Mesenchymal stem cell (in vitro differentiated cells and primary cell): ENCODE results near the gene NTRK3.

Source experiments
- DNase-seq: peaks from one replicate; pipeline ENCODE4 v3.0.0-alpha.2; 2013
- H2AFZ ChIP-seq: one replicate; pipeline ENCODE4 v1.6.1; 2013; ENCODE audit warnings: low read depth, mild to moderate bottlenecking, control low read depth, inconsistent platforms, low read length, moderate library complexity
- H2AK5ac ChIP-seq: 2 replicates; pipeline ENCODE4 v1.6.1; 2013; ENCODE audit warnings: low read length, moderate library complexity, mild to moderate bottlenecking, inconsistent platforms; ENCODE audit not compliant: severe bottlenecking
- H2BK120ac ChIP-seq: one replicate; pipeline ENCODE4 v1.6.1; 2013; ENCODE audit warnings: low read depth, mild to moderate bottlenecking, inconsistent platforms, low read length, moderate library complexity
- H2BK12ac ChIP-seq, 2 experiments: one replicate each; pipeline ENCODE4 v1.6.1; 2013; ENCODE audit warnings: inconsistent platforms in 2 of 2, low read length in 2 of 2, mild to moderate bottlenecking in 2 of 2, moderate library complexity in 2 of 2, control low read depth in 1 of 2
- H2BK15ac ChIP-seq: one replicate; pipeline ENCODE4 v1.6.1; 2013; ENCODE audit warnings: mild to moderate bottlenecking, low read depth, inconsistent platforms; ENCODE audit not compliant: poor library complexity, severe bottlenecking
- H2BK5ac ChIP-seq: 2 replicates; pipeline ENCODE4 v1.6.1; 2013; ENCODE audit warnings: low read depth, mild to moderate bottlenecking, low read length, control low read depth, inconsistent platforms; ENCODE audit not compliant: poor library complexity, severe bottlenecking
- H3K14ac ChIP-seq, 2 experiments: one replicate each; pipeline ENCODE4 v1.6.1; 2013; ENCODE audit warnings: inconsistent platforms in 2 of 2, low read length in 2 of 2, control low read depth in 1 of 2, mild to moderate bottlenecking in 1 of 2, moderate library complexity in 1 of 2
- H3K18ac ChIP-seq, 2 experiments: one replicate each; pipeline ENCODE4 v1.6.1; 2013; ENCODE audit warnings: inconsistent platforms in 2 of 2, low read length in 2 of 2, control low read depth in 1 of 2, low read depth in 1 of 2, mild to moderate bottlenecking in 1 of 2
- H3K23ac ChIP-seq, 2 experiments: one replicate each; pipeline ENCODE4 v1.6.1; 2013; ENCODE audit warnings: inconsistent platforms in 2 of 2, low read length in 2 of 2, mild to moderate bottlenecking in 2 of 2, moderate library complexity in 2 of 2, control low read depth in 1 of 2
- H3K27ac ChIP-seq: 2 replicates; pipeline ENCODE4 v1.5.1; 2013; ENCODE audit warnings: mild to moderate bottlenecking, moderate library complexity, low read length, control low read depth, inconsistent platforms; ENCODE audit not compliant: poor library complexity, severe bottlenecking
- H3K27me3 ChIP-seq, 2 experiments: 2 replicates each; pipeline versions ENCODE4 v1.6.1 to v1.7.0; 2013; ENCODE audit warnings: low read length in 2 of 2, mild to moderate bottlenecking in 2 of 2, moderate library complexity in 2 of 2, control low read depth in 1 of 2, inconsistent platforms in 1 of 2; ENCODE audit not compliant: control insufficient read depth in 1 of 2, insufficient read depth in 1 of 2
- H3K36me3 ChIP-seq, 2 experiments: 2 replicates each; pipeline versions ENCODE4 v1.6.1 to v1.7.0; 2013; ENCODE audit warnings: low read length in 2 of 2, control low read depth in 1 of 2, inconsistent platforms in 1 of 2, low read depth in 1 of 2, mild to moderate bottlenecking in 1 of 2; ENCODE audit not compliant: insufficient read depth in 2 of 2, control insufficient read depth in 1 of 2
- H3K4ac ChIP-seq, 2 experiments: one replicate each; pipeline ENCODE4 v1.6.1; 2013; ENCODE audit warnings: inconsistent platforms in 2 of 2, low read length in 2 of 2, mild to moderate bottlenecking in 2 of 2, moderate library complexity in 2 of 2, control low read depth in 1 of 2, low read depth in 1 of 2
- H3K4me1 ChIP-seq: 2 replicates; pipeline ENCODE4 v1.6.1; 2013; ENCODE audit warnings: low read depth, low read length, control low read depth; ENCODE audit not compliant: control insufficient read depth, insufficient read depth
- H3K4me2 ChIP-seq: 2 replicates; pipeline ENCODE4 v1.6.1; 2013; ENCODE audit warnings: low read length, mild to moderate bottlenecking, inconsistent platforms; ENCODE audit not compliant: poor library complexity, severe bottlenecking
- H3K4me3 ChIP-seq, 2 experiments: 2 replicates each; pipeline versions ENCODE4 v1.5.1 to v1.7.0; 2013; ENCODE audit warnings: low read length in 2 of 2, mild to moderate bottlenecking in 2 of 2, control low read depth in 1 of 2, low read depth in 1 of 2; ENCODE audit not compliant: insufficient read depth in 1 of 2
- H3K79me1 ChIP-seq: replicated peaks from 2 replicates; pipeline ENCODE4 v1.6.1; 2013; ENCODE audit warnings: mild to moderate bottlenecking, control low read depth, low read length, inconsistent platforms; ENCODE audit not compliant: poor library complexity, severe bottlenecking
- H3K9ac ChIP-seq: 2 replicates; pipeline ENCODE4 v1.7.0; 2013; ENCODE audit warnings: mild to moderate bottlenecking, low read length, moderate library complexity
- H3K9me3 ChIP-seq: 2 replicates; pipeline ENCODE4 v1.7.0; 2013; ENCODE audit warnings: mild to moderate bottlenecking, low read length; ENCODE audit not compliant: control insufficient read depth
- H4K8ac ChIP-seq: one replicate; pipeline ENCODE4 v1.6.1; 2013; ENCODE audit warnings: inconsistent platforms, mild to moderate bottlenecking, low read length, moderate library complexity
- H4K91ac ChIP-seq: one replicate; pipeline ENCODE4 v1.6.1; 2013; ENCODE audit warnings: mild to moderate bottlenecking, low read length, inconsistent platforms
- WGBS: methylation state at CpG from one replicate; pipeline ENCODE4 v1.1.7; 2013; ENCODE audit warnings: mixed read lengths; 5-methylcytosine and 5-hydroxymethylcytosine counted together

Gene NTRK3

DNA sequence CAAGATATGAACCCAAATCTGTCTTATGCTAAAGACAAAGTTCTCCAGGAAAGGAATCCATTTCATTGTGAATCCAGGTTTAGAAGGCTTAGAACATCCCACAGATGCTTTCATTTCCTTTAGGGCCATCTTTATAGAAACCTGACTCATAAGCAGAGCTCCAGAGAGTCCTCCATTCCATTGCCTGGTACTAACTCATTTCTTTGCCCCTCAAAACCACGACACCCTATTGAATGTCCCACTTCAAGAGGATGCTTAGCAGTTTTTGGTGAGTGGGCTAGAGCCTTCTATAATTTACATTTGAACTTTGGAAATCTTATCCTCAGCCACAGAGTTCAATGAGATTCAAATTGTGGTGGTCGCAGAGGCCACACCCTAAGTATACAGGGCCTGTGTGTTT is 325.0 kb downstream of the NTRK3 start:
- no peak overlapping the region for H3K9ac ChIP-seq
- H2AFZ ChIP-seq, result no peak overlapping the region
- H3K4me1 ChIP-seq, result no peaks in the 10 kb centered on the region
- H2BK120ac ChIP-seq, result no peak overlapping the region
- H2AK5ac ChIP-seq, result no peak overlapping the region
- H3K27ac ChIP-seq, result no peak overlapping the region
- no peak overlapping the region for H2BK15ac ChIP-seq
- no peak overlapping the region for H4K8ac ChIP-seq
- H3K27me3 ChIP-seq, result no peaks in the 10 kb centered on the region
- no peak overlapping the region for H3K18ac ChIP-seq
- no peak overlapping the region for H3K23ac ChIP-seq
- no peak overlapping the region for H2BK5ac ChIP-seq
- H3K79me1 ChIP-seq, result no peaks in the 10 kb centered on the region
- H4K91ac ChIP-seq, result no peak overlapping the region
- no peak overlapping the region for H3K4ac ChIP-seq
- H2BK12ac ChIP-seq, result no peak overlapping the region
- no peak overlapping the region for H3K14ac ChIP-seq
- no peak overlapping the region for H3K4me2 ChIP-seq
- H3K9me3 ChIP-seq, result no peaks in the 10 kb centered on the region
- no peak for DNase-seq
- no peaks in the 10 kb centered on the region for H3K36me3 ChIP-seq
- WGBS, result 86% methylated on average over 1 of the region's 2 CpGs
- no peak overlapping the region for H3K4me3 ChIP-seq

DNA sequence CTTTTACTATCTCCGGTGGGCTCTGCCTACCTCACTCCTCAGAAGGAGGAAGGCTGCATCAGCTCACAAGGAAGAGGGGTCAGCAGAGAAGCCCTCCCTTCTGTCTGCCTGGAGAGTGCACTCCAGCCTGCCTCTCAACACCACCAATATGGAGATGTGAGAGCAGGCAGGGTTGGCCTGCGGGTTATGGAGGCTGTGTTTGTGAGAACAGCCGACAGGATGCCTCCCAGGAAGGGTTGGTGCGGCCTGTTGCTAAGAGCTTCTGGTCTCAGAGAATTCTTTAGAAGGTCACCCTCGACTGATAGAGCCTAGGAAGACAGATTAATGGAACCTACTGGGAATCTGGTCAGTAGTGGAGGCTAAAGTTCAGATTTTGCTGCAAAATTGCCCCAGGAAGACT is 326.1 kb downstream of the NTRK3 start:
- no peak overlapping the region for H2BK120ac ChIP-seq
- H2BK15ac ChIP-seq, result no peak overlapping the region
- H3K18ac ChIP-seq, result no peak overlapping the region
- 63% methylated on average over 5 of the region's 5 CpGs for WGBS
- DNase-seq, result no peak
- H2BK5ac ChIP-seq, result no peak overlapping the region
- H3K27me3 ChIP-seq, result no peaks in the 10 kb centered on the region
- no peak overlapping the region for H3K27ac ChIP-seq
- H3K14ac ChIP-seq, result no peak overlapping the region
- H3K23ac ChIP-seq, result no peak overlapping the region
- H2AK5ac ChIP-seq, result no peak overlapping the region
- no peaks in the 10 kb centered on the region for H3K9me3 ChIP-seq
- no peak overlapping the region for H4K91ac ChIP-seq
- H2AFZ ChIP-seq, result no peak overlapping the region
- H3K9ac ChIP-seq, result no peak overlapping the region
- no peak overlapping the region for H4K8ac ChIP-seq
- H2BK12ac ChIP-seq, result no peak overlapping the region
- no peak overlapping the region for H3K4me2 ChIP-seq
- H3K79me1 ChIP-seq, result no peaks in the 10 kb centered on the region
- no peaks in the 10 kb centered on the region for H3K36me3 ChIP-seq
- H3K4ac ChIP-seq, result no peak overlapping the region
- no peaks in the 10 kb centered on the region for H3K4me1 ChIP-seq
- no peak overlapping the region for H3K4me3 ChIP-seq

DNA sequence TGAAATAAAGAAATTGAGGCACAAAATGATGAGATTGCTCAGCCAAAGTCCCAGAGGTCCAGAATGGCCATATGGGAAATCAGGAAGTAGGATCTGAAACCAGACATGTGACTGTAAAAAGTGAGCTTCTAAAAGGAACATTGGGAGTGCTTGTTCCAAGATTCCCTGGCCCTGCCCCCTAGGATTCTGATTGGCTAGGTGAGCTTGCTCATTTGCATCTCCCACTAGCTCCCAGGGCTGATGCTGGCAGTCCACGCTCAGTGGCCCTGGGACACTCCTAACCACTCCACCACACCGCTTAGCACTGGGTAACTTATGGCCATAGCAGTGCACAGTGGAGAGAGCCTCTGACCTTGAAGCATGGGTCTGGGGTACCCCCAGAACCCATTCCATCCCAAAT is 326.7 kb downstream of the NTRK3 start:
- Histone ChIP-seq H3K36me3 (no peaks in the 10 kb centered on the region), H2AFZ (no peak overlapping the region), H2AK5ac (no peak overlapping the region), H3K18ac (no peak overlapping the region), H4K91ac (no peak overlapping the region), H2BK15ac (no peak overlapping the region), H3K4ac (no peak overlapping the region), H2BK12ac (no peak overlapping the region), H2BK5ac (no peak overlapping the region), H3K4me1 (no peaks in the 10 kb centered on the region), H3K14ac (no peak overlapping the region), H3K4me2 (no peak overlapping the region), H2BK120ac (no peak overlapping the region), H3K4me3 (no peak overlapping the region), H3K9me3 (no peaks in the 10 kb centered on the region), H3K9ac (no peak overlapping the region), H3K27ac (no peak overlapping the region), H3K79me1 (no peaks in the 10 kb centered on the region), H3K23ac (no peak overlapping the region), H3K27me3 (no peaks in the 10 kb centered on the region), H4K8ac (no peak overlapping the region)
- WGBS, result 91% methylated on average over 2 of the region's 2 CpGs
- DNase-seq, result no peak

DNA sequence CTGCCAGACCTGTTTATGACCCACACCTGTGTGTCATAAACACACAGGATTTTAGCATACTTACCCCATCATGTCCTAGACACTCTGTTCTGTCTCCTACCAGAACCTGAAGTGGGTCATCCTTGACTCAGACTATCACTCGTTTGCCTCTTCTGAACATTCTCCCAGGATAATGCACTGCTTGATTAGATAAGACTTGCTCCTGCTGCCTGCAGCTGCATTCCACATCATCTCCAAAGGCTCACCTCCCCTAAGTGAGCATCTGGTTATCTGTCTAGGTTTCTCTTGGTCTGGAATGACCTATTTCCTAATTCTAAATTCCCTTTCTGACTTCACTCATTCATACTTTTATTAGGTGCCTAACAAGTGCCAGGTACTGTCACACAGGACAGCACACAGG is 332.1 kb downstream of the NTRK3 start:
- Histone ChIP-seq H3K4me3 (no peak overlapping the region), H3K4me1 (no peaks in the 10 kb centered on the region), H3K23ac (no peak overlapping the region), H2BK5ac (no peak overlapping the region), H2AFZ (no peak overlapping the region), H3K79me1 (no peaks in the 10 kb centered on the region), H2BK15ac (no peak overlapping the region), H3K4me2 (no peak overlapping the region), H3K9me3 (no peaks in the 10 kb centered on the region), H2BK12ac (no peak overlapping the region), H2AK5ac (no peak overlapping the region), H2BK120ac (no peak overlapping the region), H3K36me3 (no peaks in the 10 kb centered on the region), H4K91ac (no peak overlapping the region), H3K27ac (no peak overlapping the region), H4K8ac (no peak overlapping the region), H3K4ac (no peak overlapping the region), H3K14ac (no peak overlapping the region), H3K18ac (no peak overlapping the region), H3K9ac (no peak overlapping the region), H3K27me3 (no peaks in the 10 kb centered on the region)
- 67% methylated on average over 1 of the region's 1 CpG for WGBS
- DNase-seq, result no peak
